Fibroblast of upper back skin (primary cell): Measurements from ENCODE around the gene SPC24.
"Not testable (repeated sequence)": the region's sequence is repeated elsewhere in the genome, so short reads cannot be mapped to it uniquely, and the experiment has no call there.

Experiments used
- DNase-seq: peaks from one replicate; pipeline ENCODE4 v3.0.0-alpha.2; 2013

Gene SPC24

DNA sequence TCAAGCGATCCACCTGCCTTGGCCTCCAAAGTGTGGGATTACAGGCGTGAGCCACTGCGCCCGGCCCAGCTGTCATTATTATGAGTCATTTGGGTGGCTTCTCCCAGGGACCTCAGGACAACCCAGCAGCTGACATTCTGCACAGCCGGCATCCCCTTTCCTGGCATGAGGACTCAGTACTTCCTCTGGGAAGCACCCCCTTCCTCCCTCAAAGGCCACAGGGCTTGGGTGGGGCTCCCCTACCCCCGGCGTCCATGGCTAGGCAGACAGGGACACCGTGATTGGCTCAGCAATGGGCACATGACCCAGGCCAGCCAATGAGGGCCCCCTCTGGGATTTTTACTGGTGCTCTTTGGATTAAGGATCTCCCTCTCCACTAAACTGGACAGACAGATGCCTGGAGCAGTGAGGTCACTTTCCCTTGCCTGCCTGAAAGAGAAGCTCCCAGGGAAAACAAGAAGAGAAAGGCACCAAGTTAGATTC, 35.7 kb upstream of the SPC24 start:
- peak; percentile 50 for DNase-seq

DNA sequence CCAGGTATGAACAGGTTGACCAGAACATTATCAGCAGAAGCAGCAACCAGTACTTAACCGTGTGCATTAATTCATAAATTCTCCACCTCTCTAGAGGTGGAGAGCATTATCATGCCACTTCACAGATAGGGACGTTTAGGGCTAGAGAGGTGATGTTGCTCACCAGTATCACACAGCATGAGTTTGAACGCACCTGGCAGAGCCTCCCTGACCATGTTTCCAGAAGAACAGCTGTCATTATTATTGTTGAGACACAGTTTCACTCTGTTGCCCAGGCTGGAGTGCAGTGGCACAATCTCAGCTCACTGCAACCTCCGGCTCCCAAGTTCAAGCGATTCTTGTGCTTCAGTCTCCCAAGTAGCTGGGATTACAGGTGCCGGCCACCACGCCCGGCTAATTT, 34.9 kb upstream of the SPC24 start:
- no peak for DNase-seq

DNA sequence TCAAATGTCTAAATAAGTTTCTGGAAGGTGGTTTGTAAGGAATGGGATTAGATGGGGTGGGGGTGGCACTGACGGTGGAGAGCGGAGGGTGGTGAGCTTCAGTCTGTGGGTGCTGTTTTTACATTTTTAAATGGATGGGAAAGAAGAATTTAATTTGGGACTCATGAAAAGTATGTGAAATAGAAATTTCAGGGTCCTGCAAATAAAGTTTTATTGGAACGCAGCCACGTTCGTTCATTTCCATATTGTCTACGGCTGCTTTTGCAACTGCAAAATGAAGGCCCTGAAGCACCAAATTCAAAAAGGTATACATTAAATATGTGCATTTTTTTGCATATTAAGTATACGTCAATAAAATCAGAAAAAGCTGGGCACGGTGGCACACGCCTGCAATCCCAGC, 31.9 kb upstream of the SPC24 start:
- DNase-seq, result no peak

DNA sequence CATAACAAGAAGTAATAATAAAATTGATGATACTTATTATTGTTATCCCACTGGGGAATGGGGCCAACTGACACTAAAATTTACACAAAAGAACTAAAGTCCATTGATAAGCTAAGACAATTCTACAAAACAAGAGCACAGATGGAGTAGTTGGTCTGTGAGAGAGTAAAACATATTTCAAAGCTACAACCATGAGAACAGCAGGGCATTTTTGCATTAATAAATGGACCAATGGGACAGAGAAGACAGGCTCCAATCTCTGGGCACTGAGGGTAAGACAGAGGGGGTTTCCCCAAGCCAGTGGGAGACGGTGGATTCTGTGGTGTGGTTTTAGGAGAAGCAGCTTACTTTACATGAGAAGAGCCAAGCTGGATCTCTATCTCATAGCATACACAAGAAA, 27.4 kb upstream of the SPC24 start:
- DNase-seq, result no peak

DNA sequence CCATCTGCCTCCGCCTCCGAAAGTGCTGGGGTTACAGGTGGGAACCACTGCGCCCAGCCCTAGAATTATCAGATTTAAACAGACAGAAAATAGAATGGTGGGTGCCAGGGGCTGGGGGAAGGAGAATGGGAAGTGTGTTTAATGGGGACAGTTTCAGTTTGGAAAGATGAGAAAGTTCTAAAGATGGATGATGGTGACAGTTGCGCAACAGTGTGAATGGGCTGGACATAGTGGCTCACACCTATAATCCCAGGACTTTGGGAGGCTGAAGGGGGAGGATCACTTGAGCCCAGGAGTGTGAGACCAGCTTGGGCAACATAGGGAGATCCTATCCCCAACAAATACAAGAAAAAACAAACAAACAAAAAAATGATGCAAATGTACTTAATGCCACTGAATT, 25.9 kb upstream of the SPC24 start:
- DNase-seq, result no peak

GRCh38 chr19:11180975-11181374, 25.4 kb upstream of the SPC24 start:
- DNase-seq, result not testable (repeated sequence)

- DNase-seq, result no peak
Measured at GRCh38 chr19:11180346-11180745, 24.8 kb upstream of the SPC24 start.

GRCh38 chr19:11179716-11180297, 24.2 kb upstream of the SPC24 start:
- no peak for DNase-seq

- not testable (repeated sequence) for DNase-seq
Measured at GRCh38 chr19:11179145-11179465, 23.5 kb upstream of the SPC24 start.

GRCh38 chr19:11177592-11177991, 22.0 kb upstream of the SPC24 start:
- DNase-seq, result no peak

DNA sequence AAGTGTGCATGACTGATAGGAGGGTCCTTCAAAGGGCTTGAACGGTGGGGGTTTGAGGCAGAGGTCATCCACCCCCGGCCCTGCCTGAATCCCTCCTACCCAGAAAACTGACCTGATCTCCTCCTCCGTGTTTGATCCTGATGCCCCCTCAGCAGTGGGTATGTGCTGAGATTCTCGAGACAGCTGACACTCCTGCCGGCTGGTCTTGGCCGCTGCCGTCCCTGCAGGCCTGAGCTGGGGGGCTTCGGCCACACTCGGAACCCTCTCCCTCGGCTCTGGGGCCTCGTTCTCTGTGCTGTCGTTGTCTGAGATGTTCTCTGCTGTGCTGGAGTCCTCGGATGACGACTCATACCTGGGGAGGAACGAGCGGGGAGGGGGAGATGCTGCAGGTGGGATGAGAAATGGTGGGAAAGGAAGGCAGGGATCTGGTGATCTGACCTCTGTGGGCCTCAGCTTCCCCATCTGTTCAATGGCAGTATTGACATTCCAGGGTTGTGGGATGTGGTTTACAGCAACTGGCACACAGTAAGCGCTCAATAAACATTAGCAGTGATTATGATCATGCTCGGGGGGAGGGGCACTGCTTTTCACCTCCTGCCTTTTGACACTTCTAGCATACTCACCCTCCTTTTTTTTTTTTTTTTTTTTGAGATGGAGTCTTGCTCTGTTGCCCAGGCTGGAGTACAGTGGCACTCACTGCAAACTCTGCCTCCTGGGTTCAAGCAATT, 21.0 kb upstream of the SPC24 start:
- no peak for DNase-seq

DNA sequence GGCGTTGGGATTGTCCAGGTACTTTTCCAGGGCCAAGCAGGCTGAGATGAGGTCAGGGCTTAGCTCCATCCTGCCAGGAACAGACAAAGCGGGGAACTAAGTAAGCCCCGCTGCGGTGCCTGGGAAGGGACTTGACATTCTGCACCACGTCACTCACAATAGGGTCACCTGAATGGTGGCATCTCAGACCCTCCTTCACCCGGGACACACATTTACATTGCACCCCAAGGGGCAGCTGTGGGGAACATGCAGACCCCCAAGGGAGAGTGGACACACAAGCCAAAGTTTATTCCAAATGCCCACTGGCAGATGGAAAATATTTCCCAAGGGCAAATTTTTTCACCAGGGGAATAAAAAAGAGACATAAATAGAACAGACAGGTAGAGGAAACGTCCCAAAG, 20.3 kb upstream of the SPC24 start:
- DNase-seq, result no peak

GRCh38 chr19:11174336-11174735, 18.8 kb upstream of the SPC24 start:
- DNase-seq, result no peak

DNA sequence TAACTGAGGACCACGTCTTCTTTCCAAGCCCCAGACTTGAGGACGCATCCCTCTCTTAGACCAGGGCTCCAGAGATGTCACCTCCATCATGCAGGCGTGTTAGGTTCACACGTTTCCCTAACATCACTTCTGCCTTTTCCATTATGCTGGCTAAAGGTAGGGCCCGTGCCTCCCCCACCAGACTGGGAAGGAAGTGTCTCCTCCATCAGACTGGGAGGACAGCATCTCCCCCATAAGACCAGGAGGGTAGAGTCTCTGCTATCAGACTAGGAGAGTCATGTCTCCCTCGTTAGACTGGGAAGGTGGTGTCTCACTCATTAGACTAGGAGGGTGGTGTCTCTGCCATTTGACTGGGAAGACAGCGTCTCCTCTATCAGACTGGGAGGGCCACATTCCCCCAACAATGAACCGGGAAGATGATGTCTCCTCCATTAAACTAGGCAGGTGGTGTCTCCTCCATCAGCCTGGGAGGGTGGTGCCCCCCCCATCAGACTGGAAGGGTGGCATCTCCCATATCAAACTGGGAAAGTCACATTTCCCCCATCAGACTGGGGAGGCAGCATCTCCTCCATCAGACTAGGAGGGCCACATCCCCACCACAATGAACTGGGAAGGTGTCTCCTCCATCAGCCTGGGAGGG, 18.1 kb upstream of the SPC24 start:
- no peak for DNase-seq

DNA sequence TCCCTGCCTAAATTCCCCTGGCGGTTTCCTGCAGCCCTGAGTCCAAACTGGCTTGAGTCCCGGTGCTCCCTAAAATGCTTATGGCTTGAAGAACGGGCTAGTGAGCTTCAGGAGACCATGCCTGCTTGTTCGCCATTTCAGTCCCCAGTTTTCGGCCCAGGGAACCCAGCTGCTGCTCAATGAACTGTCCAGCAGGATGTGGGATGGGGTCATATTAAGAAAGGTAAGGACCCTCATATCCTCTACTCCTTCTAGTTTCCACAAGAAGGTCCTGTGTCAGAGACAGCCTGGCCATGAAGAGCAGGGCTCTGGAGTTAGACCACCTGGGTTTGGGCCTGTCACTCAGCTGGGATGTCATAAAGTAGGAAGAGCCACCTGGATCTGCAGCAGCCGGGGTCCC, 17.0 kb upstream of the SPC24 start:
- no peak for DNase-seq

DNA sequence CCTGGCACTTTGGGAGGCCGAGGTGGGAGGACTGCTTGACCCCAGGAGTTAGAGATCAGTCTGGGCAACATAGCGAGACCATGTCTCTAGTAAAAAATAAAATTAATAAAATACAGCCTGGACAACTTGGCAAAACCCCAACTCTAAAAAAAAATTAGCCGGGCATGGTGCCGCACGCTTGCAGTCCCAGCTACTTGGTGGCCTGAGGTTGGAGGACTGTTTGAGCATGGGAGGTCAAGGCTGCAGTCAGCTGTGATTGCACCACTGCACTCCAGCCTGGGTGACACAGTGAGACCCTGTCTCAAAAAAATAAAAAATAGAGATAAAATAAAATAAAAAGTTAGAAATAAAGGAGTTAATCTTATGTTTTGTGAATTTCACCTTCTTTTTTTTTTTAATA, 15.6 kb upstream of the SPC24 start:
- DNase-seq, result no peak

DNA sequence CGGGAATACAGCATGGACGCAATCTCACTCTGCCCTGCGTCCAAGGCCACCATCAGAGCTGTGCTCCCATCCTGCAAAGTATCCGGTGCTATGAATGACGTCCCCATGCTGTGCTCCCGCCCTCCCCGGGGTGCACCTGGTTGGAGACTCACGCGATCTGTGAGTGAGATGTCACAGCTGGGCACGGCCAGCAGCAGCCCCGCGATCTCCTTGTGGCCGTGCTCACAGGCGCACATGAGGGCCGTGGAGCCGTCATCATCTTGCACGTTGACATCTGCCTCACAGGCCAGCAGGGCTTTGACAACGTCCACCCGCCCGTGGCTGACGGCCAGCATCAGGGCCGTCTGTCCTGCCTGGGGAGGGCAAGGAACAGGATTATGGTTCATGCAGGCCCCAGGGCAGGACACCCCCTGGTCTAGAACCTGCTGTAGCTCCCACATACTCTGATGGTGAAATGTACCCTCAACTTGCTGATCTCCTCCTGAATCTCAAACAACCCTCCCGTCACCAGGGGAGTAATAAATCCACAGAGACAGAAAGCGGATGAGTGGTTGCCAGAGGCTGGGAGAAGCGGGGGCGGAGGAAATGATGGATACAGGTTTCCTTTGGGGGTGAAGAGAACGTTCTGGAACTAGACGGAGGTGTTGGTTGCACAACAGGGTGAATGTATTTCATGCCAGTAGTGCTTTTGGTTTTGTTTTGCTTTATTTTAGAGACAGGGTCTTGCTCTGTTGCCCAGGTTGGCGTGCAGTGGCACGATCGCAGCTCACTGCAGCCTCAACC, 14.5 kb upstream of the SPC24 start:
- no peak for DNase-seq

GRCh38 chr19:11168568-11168967, 13.0 kb upstream of the SPC24 start:
- peak; percentile 79 for DNase-seq

DNA sequence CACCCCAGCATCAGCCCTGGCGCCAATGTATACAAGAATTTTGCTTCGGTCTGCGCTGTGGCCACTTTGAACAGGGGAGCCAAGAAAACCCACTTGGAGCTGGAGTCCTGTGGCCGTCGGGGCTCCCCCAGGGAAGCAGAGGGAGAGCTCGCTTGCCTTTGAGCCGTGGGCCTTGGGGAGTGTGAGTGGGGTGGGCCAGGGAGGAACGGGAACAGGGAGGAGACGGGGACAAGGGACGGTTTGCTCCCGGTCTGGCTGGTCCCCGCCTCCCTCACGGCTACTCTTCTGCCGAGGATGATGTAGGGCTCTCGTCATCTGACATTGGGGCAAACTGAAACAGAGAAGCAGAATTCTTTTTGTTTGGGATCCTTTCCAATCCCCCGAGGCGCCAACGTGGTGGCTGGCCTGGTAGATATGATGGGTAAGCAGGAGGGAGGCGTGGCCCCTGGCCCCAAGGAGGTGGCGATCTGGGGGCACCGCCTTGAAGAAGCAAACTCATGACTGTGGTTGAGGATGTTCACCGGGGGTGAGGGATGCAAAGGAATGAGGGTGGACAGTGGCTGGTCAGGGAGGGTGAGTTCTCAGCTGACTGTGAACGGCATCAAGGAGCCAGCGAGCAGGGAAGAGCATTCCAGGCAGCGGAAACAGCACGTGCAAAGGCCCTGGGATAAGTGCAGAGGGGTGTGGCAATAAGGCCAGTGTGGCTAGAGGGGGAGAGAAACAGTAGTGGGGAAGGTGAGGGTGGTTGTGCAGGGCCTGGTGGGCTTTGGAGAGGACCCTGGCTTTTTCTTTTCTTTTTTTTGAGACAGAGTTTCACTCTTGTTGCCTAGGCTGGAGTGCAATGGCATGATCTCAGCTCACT, 10.9 kb upstream of the SPC24 start:
- no peak for DNase-seq

GRCh38 chr19:11165486-11166030, 10.0 kb upstream of the SPC24 start:
- DNase-seq, result no peak

- peak; percentile 87 for DNase-seq
Measured at GRCh38 chr19:11164879-11165406, 9.4 kb upstream of the SPC24 start.

GRCh38 chr19:11164296-11164695, 8.7 kb upstream of the SPC24 start:
- no peak for DNase-seq
